ENCODE data around the gene KRT9.
A peak's percentile ranks its signal among the peaks of the same experiment; 100 is the strongest.

Gene KRT9

DNA sequence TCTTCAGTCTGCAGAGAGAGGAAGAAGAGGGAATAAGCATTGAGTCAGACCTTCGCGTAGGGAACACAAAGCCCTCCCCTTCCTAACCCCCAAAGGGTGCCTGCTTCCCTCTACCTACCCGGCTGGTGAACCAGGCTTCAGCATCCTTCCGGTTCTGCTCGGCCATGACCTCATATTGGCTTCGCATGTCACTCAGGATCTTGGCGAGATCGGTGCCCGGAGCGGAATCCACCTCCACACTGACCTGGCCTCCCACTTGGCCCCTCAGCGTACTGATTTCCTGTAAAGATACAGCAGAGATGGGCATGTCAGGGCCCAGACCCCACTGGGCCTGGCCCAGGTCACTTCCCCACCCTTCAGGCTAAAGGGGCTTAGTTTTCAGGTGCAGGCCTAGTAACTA, 47.6 kb downstream of the KRT9 start:
- TF ChIP-seq, protein P1, sequence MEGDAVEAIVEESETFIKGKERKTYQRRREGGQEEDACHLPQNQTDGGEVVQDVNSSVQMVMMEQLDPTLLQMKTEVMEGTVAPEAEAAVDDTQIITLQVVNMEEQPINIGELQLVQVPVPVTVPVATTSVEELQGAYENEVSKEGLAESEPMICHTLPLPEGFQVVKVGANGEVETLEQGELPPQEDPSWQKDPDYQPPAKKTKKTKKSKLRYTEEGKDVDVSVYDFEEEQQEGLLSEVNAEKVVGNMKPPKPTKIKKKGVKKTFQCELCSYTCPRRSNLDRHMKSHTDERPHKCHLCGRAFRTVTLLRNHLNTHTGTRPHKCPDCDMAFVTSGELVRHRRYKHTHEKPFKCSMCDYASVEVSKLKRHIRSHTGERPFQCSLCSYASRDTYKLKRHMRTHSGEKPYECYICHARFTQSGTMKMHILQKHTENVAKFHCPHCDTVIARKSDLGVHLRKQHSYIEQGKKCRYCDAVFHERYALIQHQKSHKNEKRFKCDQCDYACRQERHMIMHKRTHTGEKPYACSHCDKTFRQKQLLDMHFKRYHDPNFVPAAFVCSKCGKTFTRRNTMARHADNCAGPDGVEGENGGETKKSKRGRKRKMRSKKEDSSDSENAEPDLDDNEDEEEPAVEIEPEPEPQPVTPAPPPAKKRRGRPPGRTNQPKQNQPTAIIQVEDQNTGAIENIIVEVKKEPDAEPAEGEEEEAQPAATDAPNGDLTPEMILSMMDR (IDR thresholded peaks at IDR 0.05), result no peak
- no peak overlapping the region for H3K4me3 Mint-ChIP-seq

DNA sequence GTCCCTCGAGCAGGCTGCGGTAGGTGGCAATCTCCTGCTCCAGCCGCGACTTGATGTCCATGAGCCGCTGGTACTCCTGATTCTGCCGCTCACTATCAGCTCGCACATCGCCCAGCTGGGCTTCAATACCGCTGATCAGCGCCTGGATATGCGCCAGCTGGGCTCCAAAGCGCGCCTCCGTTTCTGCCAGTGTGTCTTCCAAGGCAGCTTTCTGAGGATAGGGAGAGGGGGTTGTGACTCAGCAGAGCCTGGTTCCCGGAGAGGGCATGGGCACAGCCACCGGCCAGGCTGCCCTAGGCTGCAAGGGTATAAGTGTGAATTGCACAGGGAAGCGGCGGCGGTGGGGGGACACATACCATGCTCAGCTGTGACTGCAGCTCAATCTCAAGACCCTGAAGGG, 48.1 kb downstream of the KRT9 start:
- Mint-ChIP-seq H3K27ac (peak overlapping the region; percentile 83), H3K4me3 (no peak overlapping the region), H3K9me3 (no peaks in the 10 kb centered on the region), H3K27me3 (ENCODE audit: low read depth, poor library complexity) (peaks cover 21% of the 10 kb centered on the region), H3K4me1 (peaks cover 63% of the 10 kb centered on the region), H3K36me3 (ENCODE audit: low read depth) (peaks cover 19% of the 10 kb centered on the region)
- TF ChIP-seq, protein P1 (IDR thresholded peaks at IDR 0.05), result no peak
- DNase-seq, result no peak

More for the DNA sequence above, 47.6 kb downstream of the KRT9 start:
- H3K36me3 Mint-ChIP-seq (ENCODE audit: low read depth), result peaks cover 19% of the 10 kb centered on the region
- no peak for DNase-seq
- H3K27me3 Mint-ChIP-seq (ENCODE audit: low read depth, poor library complexity), result peaks cover 22% of the 10 kb centered on the region
- H3K4me1 Mint-ChIP-seq, result peaks cover 64% of the 10 kb centered on the region
- H3K9me3 Mint-ChIP-seq, result no peaks in the 10 kb centered on the region
- H3K27ac Mint-ChIP-seq, result peak overlapping the region; percentile 83

DNA sequence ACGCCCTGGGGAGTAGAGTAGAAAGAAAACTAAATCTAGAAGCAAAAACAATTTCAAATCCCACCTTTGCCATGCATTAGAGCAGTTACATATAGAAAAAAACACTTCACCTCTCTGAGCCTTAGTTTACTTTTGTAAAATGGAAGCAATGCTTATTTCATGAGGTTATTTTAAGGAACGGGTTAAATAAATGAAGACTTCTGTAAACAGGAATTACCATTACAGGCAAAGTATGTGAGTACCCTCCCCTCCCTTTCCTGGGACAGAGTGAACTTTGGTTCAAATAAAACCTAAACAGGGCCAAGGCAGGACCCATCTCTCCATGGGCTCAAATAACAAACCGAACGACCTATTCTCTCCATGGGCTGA, 48.6 kb downstream of the KRT9 start:
- TF ChIP-seq, protein P1 (IDR thresholded peaks at IDR 0.05), result no peak
- no peak overlapping the region for H3K27ac Mint-ChIP-seq
- peaks cover 19% of the 10 kb centered on the region for H3K36me3 Mint-ChIP-seq (ENCODE audit: low read depth)
- no peak overlapping the region for H3K4me3 Mint-ChIP-seq
- H3K27me3 Mint-ChIP-seq (ENCODE audit: low read depth, poor library complexity), result peaks cover 15% of the 10 kb centered on the region
- peaks cover 58% of the 10 kb centered on the region for H3K4me1 Mint-ChIP-seq
- H3K9me3 Mint-ChIP-seq, result no peaks in the 10 kb centered on the region
- DNase-seq, result no peak

DNA sequence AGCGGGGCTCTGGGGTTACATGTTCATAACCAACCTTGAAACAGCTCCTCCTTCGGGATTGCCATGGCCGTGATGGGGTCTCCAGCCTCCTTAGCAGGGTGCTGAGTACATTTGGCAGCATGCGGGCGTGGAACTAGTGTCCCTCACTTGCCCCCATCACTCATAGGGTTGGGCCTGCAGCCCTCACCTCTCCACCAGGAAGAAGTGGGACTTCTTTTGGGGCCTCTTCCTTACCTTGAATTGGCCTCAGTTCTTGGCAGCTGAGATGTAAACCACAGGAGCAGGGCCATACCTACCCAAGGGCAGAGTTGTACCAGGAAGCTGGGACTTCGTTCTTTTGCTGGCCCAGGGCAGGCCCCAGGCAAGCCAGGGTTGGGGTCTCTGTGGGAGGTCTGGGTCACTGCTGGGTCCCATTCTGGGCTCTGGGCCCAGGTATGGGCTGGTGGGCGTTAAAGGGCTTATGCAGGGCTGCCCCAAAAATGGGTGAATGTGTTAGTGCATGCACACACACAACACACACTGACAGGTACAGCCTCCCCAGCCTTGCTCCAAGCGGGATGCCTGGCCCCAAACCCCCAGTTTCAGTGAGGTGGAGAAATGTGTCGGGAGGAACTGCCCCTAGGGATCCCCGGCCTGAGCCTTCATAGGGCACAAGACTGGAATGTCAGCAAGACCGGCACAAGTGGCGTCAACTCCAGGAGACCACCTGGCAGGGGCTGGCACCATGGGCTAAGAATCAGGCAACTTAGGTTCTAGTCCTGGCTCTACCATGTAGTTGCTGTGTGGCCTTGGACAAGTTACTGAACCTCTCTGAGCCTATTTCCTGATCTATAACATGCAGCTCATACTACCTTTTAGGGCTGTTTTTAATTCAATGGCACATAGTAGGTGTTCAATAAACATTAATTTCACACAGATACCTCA, 49.3 kb downstream of the KRT9 start:
- TF ChIP-seq, protein P1 (IDR thresholded peaks at IDR 0.05), result no peak
- Mint-ChIP-seq H3K4me3 (no peak overlapping the region), H3K9me3 (no peaks in the 10 kb centered on the region), H3K4me1 (peaks cover 57% of the 10 kb centered on the region), H3K27me3 (ENCODE audit: low read depth, poor library complexity) (peaks cover 15% of the 10 kb centered on the region), H3K27ac (no peak overlapping the region), H3K36me3 (ENCODE audit: low read depth) (peaks cover 19% of the 10 kb centered on the region)
- no peak for DNase-seq

DNA sequence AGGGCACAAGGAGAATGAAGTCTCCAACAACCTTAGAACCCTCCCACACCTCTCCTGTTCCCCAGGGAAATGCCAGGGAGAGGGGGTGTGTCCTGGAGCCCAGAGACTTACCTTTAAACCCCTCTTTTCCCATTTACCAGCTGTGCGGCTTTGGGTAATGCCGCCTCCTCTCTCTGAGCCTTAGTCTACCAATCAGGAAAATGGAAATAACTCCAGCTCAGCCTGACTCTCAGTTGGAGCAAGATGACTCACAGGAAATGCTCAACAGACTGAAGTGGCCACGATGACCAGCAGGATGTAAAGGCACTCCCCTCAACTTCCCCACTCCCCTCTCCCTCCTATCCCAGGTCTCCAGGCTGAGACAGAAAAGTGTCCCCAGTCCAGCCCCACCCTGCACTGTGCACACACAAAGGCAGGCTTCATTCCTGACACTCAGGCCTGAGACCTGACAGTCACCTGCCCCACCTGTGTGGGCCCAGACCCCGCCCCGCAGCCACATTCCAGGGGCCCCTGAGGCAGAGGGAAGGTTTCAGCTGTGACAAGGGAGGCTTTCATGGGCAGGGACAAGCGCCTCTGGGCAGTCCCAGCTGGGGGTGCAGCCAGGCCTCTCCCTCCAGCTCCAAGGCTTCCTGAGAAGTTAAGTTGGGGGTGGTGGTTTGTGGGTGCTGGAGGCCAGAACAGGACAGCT, 50.1 kb downstream of the KRT9 start:
- no peak overlapping the region for H3K27ac Mint-ChIP-seq
- peaks cover 15% of the 10 kb centered on the region for H3K36me3 Mint-ChIP-seq (ENCODE audit: low read depth)
- DNase-seq, result no peak
- peaks cover 51% of the 10 kb centered on the region for H3K4me1 Mint-ChIP-seq
- peaks cover 7% of the 10 kb centered on the region for H3K27me3 Mint-ChIP-seq (ENCODE audit: low read depth, poor library complexity)
- no peaks in the 10 kb centered on the region for H3K9me3 Mint-ChIP-seq
- H3K4me3 Mint-ChIP-seq, result no peak overlapping the region
- TF ChIP-seq, protein P1 (IDR thresholded peaks at IDR 0.05), result no peak

Data from nephron progenitor cell (in vitro differentiated cells).